ENCODE data around the gene SDK2.

The SDK2 gene

DNA sequence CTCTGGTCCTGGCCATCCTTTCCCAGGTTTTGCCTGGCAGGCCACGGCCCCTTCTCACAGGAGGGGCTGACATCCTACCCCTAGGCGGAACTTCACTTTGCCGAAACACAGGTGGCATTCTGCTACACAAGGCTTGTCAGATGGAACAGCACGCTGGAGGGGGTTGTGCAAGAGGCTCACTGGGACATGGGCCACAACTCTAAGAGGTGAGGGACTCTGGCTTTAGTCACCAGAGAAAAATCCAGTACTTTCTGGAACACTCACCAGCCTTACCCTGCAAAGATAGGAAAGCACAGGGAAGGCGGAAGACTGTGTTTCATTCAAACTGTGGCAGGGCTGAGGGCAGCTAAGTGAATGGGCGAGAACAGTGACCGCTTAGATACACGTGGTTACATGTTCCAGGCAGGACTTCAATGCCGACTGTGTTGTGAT is 350.7 kb downstream of the SDK2 start:
- Histone ChIP-seq H3K27me3 (ENCODE audit: control insufficient read depth, insufficient read depth, low read length) (no peaks in the 10 kb centered on the region), H3K27ac (ENCODE audit: low read length) (no peak overlapping the region), H3K4me1 (ENCODE audit: control insufficient read depth, insufficient read depth, low read length) (no peaks in the 10 kb centered on the region), H3K36me3 (ENCODE audit: control insufficient read depth, insufficient read depth, low read length) (no peaks in the 10 kb centered on the region), H3K4me3 (ENCODE audit: low read length) (no peak overlapping the region), H3K9me3 (ENCODE audit: control insufficient read depth, insufficient read depth, low read length) (no peaks in the 10 kb centered on the region)
- no peak for DNase-seq (ENCODE audit: low read depth, low spot score)
- WGBS (ENCODE audit: insufficient coverage, insufficient read length) = no CpG with 5 or more reads among the region's 9 CpGs

DNA sequence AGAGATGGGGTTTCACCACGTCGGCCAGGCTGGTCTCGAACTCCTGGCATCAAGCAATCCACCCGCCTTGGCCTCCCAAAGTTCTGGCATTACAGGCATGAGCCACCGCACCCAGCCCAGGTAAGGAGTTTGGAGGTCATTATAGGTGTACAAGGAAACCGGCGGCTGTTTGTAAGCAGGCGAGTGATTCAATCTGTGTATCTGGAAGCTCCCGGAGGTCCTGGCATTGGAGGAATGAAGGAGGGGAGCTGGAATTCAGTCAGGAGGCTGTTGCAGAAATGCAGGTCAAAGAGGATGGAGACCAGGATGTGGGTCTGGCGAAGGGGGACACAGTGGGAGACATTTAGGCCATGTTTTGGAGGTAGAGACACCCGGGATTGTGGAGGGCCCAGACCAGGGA is 351.2 kb downstream of the SDK2 start:
- Histone ChIP-seq H3K4me3 (ENCODE audit: low read length) (no peak overlapping the region), H3K4me1 (ENCODE audit: control insufficient read depth, insufficient read depth, low read length) (no peaks in the 10 kb centered on the region), H3K36me3 (ENCODE audit: control insufficient read depth, insufficient read depth, low read length) (no peaks in the 10 kb centered on the region), H3K27ac (ENCODE audit: low read length) (no peak overlapping the region), H3K27me3 (ENCODE audit: control insufficient read depth, insufficient read depth, low read length) (no peaks in the 10 kb centered on the region), H3K9me3 (ENCODE audit: control insufficient read depth, insufficient read depth, low read length) (no peaks in the 10 kb centered on the region)
- no CpG with 5 or more reads among the region's 11 CpGs for WGBS (ENCODE audit: insufficient coverage, insufficient read length)
- DNase-seq (ENCODE audit: low read depth, low spot score) = no peak

DNA sequence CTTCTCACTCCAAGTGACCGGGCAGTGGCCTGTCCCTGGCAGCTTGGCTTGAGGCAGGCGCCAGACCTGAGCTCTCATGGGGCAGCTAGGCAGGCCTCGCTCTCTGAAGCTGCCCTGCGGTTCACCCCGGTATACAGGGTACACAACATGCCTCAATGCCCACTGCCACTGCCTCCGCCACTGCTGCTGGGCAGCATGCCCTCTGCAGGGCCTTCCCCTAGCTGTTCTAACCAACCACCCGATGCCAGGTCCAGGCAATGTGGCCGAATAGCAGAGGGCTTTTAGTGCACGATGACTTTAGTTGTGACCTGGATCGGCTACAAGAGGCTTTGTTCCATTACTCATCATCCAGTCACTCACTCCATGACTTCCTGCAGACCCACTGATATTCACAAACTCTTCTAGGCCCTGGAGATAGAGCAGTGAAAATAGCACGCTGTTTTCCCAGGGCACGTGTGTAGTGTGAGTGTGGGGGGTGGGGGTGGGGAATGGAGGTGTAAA is 352.2 kb downstream of the SDK2 start:
- Histone ChIP-seq H3K36me3 (ENCODE audit: control insufficient read depth, insufficient read depth, low read length) (no peaks in the 10 kb centered on the region), H3K27me3 (ENCODE audit: control insufficient read depth, insufficient read depth, low read length) (no peaks in the 10 kb centered on the region), H3K9me3 (ENCODE audit: control insufficient read depth, insufficient read depth, low read length) (no peaks in the 10 kb centered on the region), H3K27ac (ENCODE audit: low read length) (no peak overlapping the region), H3K4me1 (ENCODE audit: control insufficient read depth, insufficient read depth, low read length) (no peaks in the 10 kb centered on the region), H3K4me3 (ENCODE audit: low read length) (no peak overlapping the region)
- no CpG with 5 or more reads among the region's 12 CpGs for WGBS (ENCODE audit: insufficient coverage, insufficient read length)
- DNase-seq (ENCODE audit: low read depth, low spot score) = no peak

DNA sequence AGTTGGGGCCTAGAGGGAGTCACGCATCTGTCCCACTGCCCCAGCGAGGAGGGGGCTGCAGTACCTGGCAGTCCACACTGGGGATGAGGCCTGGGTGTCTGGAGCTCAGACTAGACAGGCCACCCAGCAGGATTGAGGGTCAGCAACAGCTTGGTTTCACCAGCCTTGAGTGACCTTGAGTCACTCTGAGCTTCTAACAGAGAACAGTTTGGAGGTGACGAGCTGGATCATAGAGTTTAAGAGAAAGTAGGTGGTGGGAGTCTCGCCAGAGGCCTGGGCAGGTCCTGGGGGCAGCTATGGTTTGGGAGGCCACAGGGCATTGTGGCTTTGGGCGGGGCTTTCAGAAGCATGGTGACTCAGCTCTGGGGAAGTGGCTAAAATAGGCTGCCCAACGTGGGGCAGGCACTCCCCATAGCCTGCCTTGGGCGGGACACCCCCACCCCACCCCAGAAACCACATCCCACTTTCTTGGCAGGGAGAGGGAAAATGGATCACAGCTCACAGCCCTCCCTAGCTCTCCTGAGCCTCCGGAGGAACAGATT is 352.9 kb downstream of the SDK2 start:
- no peaks in the 10 kb centered on the region for H3K27me3 ChIP-seq (ENCODE audit: control insufficient read depth, insufficient read depth, low read length)
- H3K9me3 ChIP-seq (ENCODE audit: control insufficient read depth, insufficient read depth, low read length) = no peaks in the 10 kb centered on the region
- no peak overlapping the region for H3K27ac ChIP-seq (ENCODE audit: low read length)
- H3K36me3 ChIP-seq (ENCODE audit: control insufficient read depth, insufficient read depth, low read length) = 0 out of 2 replicates have a peak, but pooled peaks cover under 1% of the 10 kb centered on the region
- DNase-seq (ENCODE audit: low read depth, low spot score) = no peak
- no peak overlapping the region for H3K4me3 ChIP-seq (ENCODE audit: low read length)
- WGBS (ENCODE audit: insufficient coverage, insufficient read length) = no CpG with 5 or more reads among the region's 8 CpGs
- H3K4me1 ChIP-seq (ENCODE audit: control insufficient read depth, insufficient read depth, low read length) = no peaks in the 10 kb centered on the region

DNA sequence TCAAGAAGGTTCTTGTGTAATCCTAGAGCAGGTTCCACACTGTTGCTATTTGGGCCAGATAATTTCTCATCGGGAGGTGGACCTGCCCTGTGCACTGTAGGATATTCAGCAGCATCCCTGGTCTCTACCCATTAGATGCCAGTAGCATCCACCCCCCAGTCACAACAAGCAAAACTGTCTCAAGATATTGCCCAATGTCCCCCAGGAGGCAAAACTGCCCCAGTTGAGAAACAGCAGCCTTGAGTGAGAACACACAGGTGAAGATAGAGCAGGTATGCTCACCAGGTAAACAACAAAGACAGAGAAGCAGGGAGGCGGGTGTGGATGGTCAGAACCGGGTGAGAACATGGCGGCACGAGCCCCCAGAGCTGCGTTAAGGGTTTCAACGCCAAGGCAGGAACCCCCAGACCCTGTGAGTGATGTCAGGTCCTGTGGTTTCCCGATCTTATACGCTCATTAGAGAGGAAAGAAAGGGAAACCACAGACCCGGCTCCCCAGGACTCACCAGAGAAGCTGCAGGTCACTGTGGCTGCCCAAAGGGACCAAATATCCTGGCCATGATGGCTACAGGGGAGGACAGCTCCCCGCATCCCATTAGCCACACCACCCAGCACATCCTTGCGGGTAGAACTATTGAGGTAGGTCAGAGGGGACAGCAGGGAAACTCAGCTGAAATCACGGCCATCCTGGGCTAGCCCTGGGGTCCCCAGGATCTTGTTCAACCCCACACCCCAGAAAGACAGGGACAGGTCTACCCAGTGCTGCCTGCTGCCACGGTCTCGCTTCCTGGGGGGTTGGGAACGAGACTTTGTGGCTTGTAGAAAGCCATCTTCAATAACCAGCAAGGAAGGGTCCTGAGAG is 353.6 kb downstream of the SDK2 start:
- no peaks in the 10 kb centered on the region for H3K4me1 ChIP-seq (ENCODE audit: control insufficient read depth, insufficient read depth, low read length)
- no peak for DNase-seq (ENCODE audit: low read depth, low spot score)
- H3K36me3 ChIP-seq (ENCODE audit: control insufficient read depth, insufficient read depth, low read length) = peaks cover 5% of the 10 kb centered on the region; the same call in 1 of the 2 replicates
- WGBS (ENCODE audit: insufficient coverage, insufficient read length) = no CpG with 5 or more reads among the region's 16 CpGs
- no peak overlapping the region for H3K27ac ChIP-seq (ENCODE audit: low read length)
- no peaks in the 10 kb centered on the region for H3K27me3 ChIP-seq (ENCODE audit: control insufficient read depth, insufficient read depth, low read length)
- no peaks in the 10 kb centered on the region for H3K9me3 ChIP-seq (ENCODE audit: control insufficient read depth, insufficient read depth, low read length)
- no peak overlapping the region for H3K4me3 ChIP-seq (ENCODE audit: low read length)

DNA sequence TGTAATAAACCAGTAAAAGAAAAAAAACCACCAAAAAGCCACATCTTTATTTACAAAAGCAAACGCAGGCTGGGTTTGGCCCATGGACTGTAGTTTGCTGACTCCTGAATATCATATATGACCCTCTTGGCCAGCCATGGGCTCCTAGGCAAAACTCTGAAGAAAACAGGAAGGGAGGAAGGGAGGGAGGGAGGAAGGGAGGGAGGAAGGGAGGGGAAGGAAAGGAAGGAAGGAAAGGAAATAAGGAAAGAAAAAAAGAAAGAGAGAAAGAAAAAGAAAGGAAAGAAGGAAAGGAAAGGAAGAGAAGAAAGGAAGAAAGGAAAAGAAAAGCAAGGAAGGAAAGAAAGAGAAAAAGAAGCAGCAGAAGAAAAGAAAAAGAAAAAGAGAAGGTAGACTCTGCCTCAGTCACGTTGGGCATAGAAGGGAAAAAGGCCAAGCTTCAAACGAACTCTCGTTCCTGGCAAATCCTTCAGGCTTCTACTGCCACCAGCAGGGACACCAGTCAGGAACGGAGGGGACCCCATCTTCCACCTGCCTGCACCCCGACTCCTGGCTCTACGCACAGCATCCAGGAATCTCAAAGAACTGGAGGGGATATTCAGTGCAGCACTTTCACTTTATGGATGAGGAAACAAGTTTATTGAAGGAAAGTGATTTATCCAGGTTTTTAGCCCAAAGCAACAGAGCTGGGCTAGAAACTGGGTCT is 354.5 kb downstream of the SDK2 start:
- no peaks in the 10 kb centered on the region for H3K4me1 ChIP-seq (ENCODE audit: control insufficient read depth, insufficient read depth, low read length)
- no peaks in the 10 kb centered on the region for H3K9me3 ChIP-seq (ENCODE audit: control insufficient read depth, insufficient read depth, low read length)
- no peak overlapping the region for H3K4me3 ChIP-seq (ENCODE audit: low read length)
- no peaks in the 10 kb centered on the region for H3K27me3 ChIP-seq (ENCODE audit: control insufficient read depth, insufficient read depth, low read length)
- no peak overlapping the region for H3K27ac ChIP-seq (ENCODE audit: low read length)
- peaks cover 12% of the 10 kb centered on the region for H3K36me3 ChIP-seq (ENCODE audit: control insufficient read depth, insufficient read depth, low read length)
- no CpG with 5 or more reads among the region's 7 CpGs for WGBS (ENCODE audit: insufficient coverage, insufficient read length)
- DNase-seq (ENCODE audit: low read depth, low spot score) = no peak

DNA sequence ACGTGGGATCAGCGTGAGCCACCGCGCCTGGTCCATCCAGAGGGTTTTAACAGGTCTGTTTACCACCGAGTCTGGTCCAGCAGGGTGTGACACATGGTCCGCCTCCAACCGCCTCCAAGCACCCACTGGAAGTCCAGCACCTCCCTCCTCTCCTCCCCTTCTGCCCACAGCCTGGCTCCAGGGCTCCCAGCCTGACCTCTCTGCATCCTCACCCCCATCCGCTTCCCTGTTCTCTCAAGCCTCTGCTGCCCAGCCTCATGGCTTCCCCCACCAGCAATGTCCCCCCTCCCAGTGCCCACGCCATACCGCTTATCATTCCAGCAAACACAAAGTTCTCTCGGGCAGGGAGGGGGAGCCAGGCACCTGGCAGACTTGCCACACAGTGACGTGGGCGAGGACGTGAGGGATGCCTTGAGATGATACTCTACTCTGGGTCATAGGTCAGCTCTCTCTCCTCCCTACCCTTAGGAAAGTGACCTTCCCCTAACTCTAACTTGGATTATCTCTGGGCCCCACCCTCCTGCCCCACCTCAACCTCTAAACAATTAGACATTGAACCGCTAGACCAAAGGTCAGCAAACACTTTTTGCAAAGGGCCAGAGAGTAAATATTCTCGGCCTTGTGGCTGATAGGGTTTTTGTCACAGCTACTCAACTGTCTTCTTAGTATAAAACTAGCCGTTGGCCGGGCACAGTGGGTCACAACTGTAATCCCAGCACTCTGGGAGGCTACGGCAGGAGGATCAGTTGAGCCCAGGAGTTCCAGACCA is 355.5 kb downstream of the SDK2 start:
- no peak overlapping the region for H3K27ac ChIP-seq (ENCODE audit: low read length)
- H3K36me3 ChIP-seq (ENCODE audit: control insufficient read depth, insufficient read depth, low read length) = peaks cover 12% of the 10 kb centered on the region
- no peak for DNase-seq (ENCODE audit: low read depth, low spot score)
- no peaks in the 10 kb centered on the region for H3K4me1 ChIP-seq (ENCODE audit: control insufficient read depth, insufficient read depth, low read length)
- H3K4me3 ChIP-seq (ENCODE audit: low read length) = no peak overlapping the region
- H3K9me3 ChIP-seq (ENCODE audit: control insufficient read depth, insufficient read depth, low read length) = no peaks in the 10 kb centered on the region
- H3K27me3 ChIP-seq (ENCODE audit: control insufficient read depth, insufficient read depth, low read length) = no peaks in the 10 kb centered on the region
- no CpG with 5 or more reads among the region's 19 CpGs for WGBS (ENCODE audit: insufficient coverage, insufficient read length)

DNA sequence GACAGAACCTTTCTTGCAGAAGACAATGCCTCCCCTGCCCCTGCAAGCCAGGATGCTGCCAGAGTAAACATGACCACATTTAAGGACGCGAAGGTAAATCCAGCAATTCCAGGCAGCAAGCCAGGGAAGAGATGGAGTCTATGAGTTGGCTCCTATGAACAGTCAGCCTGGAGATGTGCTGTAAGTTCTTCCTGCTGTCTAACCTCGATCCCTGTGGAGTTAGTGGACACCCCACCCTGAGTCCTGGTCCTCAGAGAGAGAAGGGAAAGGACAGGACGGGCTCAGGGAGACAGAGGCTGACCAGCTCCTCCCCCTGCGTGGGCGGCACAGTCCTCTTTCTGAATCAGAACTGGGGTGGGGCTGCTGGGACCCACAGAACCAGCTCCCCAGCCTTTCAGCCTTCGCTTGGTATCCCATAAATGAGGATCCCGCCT is 357.4 kb downstream of the SDK2 start:
- peaks cover 12% of the 10 kb centered on the region for H3K36me3 ChIP-seq (ENCODE audit: control insufficient read depth, insufficient read depth, low read length)
- no peak overlapping the region for H3K4me3 ChIP-seq (ENCODE audit: low read length)
- H3K9me3 ChIP-seq (ENCODE audit: control insufficient read depth, insufficient read depth, low read length) = no peaks in the 10 kb centered on the region
- H3K27ac ChIP-seq (ENCODE audit: low read length) = no peak overlapping the region
- H3K4me1 ChIP-seq (ENCODE audit: control insufficient read depth, insufficient read depth, low read length) = no peaks in the 10 kb centered on the region
- WGBS (ENCODE audit: insufficient coverage, insufficient read length) = no CpG with 5 or more reads among the region's 8 CpGs
- DNase-seq (ENCODE audit: low read depth, low spot score) = no peak
- no peaks in the 10 kb centered on the region for H3K27me3 ChIP-seq (ENCODE audit: control insufficient read depth, insufficient read depth, low read length)

DNA sequence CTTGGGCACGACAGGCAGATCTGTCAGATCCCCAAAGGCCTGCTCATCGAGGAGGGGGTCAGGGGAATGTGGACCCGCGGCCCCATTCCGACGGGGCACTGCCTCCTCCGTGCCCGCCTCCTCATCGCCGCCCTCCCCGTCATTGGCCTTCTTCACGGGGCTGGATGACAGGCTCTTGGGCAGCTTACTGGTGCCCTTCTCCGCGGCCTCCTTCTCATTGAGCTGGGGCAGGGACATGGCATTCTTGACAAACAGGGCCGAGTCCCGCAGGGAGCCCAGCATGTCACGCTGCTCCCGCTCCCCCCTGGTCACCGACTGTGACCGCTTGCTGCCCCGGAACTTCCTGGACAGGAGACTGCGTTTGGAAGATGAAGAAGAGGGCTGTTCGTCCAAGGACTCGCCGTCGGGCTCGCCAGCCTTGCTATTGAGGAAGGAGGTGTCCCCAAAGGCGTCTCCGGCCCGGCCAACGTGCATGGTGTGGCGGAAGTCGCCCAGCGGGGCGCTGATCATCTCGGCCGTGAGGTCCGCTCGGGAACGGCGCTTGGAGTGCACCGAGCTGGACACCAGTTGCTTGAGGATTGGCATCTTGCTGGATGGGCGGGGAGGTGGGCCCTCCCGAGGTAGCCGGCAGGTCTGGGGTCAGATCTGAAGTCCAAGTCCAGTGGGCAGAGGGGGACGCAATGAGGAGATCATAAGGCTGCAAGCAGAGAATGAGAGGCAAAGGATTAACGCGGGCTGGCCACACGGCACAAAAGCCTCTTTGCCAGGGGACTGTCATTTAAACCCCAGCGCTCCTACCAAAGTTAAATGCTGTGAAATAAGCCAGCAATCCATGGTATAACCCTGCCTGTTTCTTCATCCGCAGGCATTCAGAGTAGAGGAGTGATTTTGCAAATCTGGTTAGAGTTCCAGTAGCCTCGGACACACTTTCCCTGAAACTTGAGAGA is 358.1 kb downstream of the SDK2 start:
- Histone ChIP-seq H3K27ac (ENCODE audit: low read length) (no peak overlapping the region), H3K27me3 (ENCODE audit: control insufficient read depth, insufficient read depth, low read length) (no peaks in the 10 kb centered on the region), H3K4me3 (ENCODE audit: low read length) (no peak overlapping the region), H3K9me3 (ENCODE audit: control insufficient read depth, insufficient read depth, low read length) (no peaks in the 10 kb centered on the region), H3K36me3 (ENCODE audit: control insufficient read depth, insufficient read depth, low read length) (peaks cover 12% of the 10 kb centered on the region), H3K4me1 (ENCODE audit: control insufficient read depth, insufficient read depth, low read length) (no peaks in the 10 kb centered on the region)
- WGBS (ENCODE audit: insufficient coverage, insufficient read length) = no CpG with 5 or more reads among the region's 52 CpGs
- no peak for DNase-seq (ENCODE audit: low read depth, low spot score)
